T-helper 1 cell treated with Interleukin-12 subunit alpha and Interleukin-12 subunit beta and Interleukin-4 antibody, amounts not matched to agents 30 ng/mL and 1 ng/mL, for 36 hours (primary cell): ENCODE data around the gene RRAS2. TPM values are rescaled to one million over a fixed set of nuclear protein-coding genes. Genes with fewer than 3 reads are reported as not detected.

Experiments
- intact Hi-C: fragments of 100-400 bp; cut with micrococcal nuclease; formaldehyde crosslinking; loops from one replicate; pipeline ENCODE4 v1.15.1; 2024
- total RNA-seq: library from RNA; stranded (reverse); gene quantifications from 2 replicates; pipeline ENCODE4 v1.2.3, GENCODE V29; 2022

The RRAS2 gene
- total RNA-seq, 1 donor from 2014 or later, result 73.5 TPM

DNA sequence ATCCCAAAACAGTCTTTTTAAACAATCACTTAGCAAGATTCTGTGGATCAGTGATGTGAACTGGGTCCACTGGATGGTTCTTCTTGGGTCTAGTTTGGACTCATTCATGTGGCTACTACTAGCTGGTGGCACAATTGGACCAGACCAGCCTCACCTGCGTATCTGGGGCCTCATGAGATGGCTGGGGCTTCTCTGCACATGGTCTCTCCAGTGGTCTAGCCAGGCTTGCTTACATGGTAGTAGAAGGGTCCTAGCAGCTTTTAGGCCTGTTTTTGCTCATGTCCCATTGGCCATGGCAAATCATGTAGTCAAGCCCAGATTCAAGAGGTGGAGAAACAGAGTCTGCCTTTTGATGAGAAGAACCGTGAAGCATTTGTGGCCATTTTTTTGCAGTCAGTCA is 94.0 kb downstream of the RRAS2 start:
- intact Hi-C loops, result no loop called here

DNA sequence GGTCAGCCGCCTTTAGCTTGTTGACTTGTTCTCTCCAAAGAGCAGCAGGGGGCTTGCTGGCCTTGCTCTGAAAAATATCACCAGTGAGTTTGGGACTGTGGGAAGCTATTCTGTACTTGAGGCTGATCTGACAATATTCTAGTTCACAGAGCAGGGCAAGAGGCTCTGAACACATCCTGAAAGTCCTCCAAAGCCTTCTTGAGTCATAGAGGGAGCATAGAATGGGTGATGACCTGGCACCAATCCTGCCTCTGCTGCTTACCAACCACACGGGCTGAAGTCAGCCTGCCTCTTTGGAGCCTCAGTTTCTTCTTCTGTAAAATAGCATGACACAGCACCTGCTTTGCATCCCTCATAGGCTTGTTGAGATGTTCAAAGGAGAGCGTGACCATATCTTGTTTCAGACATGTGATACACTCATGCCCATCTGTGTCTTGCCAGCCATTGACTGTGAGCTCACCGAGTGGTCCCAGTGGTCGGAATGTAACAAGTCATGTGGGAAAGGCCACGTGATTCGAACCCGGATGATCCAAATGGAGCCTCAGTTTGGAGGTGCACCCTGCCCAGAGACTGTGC is 96.6 kb downstream of the RRAS2 start:
- intact Hi-C loops, result no loop called here

DNA sequence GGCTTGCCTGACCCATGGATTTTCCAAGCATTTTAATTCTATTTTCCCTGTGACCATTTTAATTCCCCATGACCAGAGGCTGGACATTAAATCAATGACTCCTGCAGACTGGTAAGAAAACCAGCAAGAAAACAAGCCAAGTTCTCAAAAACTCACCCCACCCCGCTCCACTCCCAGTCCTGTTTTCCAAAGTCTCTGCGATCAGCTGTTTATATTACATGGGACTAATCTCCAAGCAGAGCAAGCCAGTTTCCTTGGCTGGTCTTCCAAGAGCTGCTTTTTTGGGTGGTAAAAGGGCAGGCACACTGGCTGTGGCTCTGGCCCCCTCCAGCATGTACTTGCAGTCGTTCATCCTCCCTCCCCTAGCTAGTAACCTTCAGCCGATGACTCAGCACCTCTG is 97.9 kb downstream of the RRAS2 start:
- intact Hi-C loops, result no loop called here

DNA sequence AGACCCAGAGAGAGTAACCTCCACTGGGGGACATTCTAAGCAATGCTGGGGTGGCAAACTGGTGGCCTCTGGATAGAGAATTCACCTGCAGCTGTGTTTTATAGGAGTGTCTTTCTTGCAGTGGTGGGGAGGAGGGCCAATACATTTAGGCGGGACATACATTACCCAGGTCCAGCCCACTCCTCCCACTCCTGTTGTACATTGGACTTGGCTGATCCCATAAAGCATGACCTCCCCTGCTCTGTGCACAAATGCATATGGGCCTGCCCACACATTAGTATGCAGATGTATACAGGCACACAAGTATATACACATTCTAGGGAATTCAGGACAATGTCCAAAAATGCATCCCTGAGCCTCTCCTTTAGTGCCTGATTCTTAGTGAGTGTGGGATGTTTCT is 99.1 kb downstream of the RRAS2 start:
- intact Hi-C loops, result loop anchor here (10.0 kb wide), 1 partner anchor 385 kb away; no protein-coding TSS in a partner anchor

DNA sequence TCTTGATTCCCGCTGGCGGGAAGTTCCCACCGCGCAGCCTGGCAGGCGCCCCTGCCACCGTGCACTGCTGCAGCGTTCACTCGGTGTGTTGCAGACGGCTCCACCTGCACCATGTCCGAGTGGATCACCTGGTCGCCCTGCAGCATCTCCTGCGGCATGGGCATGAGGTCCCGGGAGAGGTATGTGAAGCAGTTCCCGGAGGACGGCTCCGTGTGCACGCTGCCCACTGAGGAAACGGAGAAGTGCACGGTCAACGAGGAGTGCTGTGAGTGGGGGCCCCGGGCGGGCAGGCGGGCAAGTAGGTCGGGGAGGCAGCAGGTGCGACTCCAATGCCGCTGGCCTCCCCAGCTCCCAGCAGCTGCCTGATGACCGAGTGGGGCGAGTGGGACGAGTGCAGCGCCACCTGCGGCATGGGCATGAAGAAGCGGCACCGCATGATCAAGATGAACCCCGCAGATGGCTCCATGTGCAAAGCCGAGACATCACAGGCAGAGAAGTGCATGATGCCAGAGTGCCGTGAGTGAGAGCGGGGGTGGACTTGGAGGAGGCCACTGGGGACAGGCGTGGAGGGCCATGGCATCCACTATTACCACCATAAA is 99.7 kb downstream of the RRAS2 start:
- intact Hi-C loops, result loop anchor here (10.0 kb wide), 1 partner anchor 384 kb away; no protein-coding TSS in a partner anchor

DNA sequence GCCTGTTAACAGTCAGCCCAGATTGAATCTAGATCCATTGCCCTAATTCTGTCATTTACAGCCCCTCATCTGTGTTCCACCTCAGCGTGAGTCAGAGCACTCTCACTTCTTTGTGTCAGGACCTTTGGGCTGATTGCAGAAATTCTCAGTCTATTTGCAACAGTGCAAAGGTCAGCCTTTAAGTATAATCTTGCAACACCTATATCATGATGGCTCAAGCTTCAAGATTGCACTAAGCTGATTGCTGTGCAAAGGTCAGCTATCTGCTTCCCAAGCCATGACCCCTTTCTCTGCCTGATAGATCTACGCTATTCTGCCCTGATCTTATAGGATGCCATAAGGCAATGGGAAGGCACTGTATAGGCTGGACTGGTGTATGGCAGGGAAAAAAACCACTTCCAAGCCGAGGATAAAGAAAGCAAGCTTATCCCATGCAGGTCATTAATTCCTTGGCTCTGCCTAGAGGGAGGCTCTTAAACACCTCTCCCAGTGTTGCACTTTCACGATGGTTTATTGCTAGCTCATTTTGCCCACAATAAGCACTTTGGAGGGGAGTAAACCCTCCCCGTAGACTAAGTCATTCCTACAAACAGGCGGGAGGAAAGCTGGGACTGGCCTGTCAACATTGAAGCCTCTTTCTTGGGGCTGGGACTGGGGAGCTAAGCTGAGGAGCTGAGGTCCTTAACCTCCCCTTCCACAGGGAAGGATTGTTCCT is 100.6 kb downstream of the RRAS2 start:
- intact Hi-C loops, result loop anchor here (10.0 kb wide), 1 partner anchor 384 kb away; no protein-coding TSS in a partner anchor

DNA sequence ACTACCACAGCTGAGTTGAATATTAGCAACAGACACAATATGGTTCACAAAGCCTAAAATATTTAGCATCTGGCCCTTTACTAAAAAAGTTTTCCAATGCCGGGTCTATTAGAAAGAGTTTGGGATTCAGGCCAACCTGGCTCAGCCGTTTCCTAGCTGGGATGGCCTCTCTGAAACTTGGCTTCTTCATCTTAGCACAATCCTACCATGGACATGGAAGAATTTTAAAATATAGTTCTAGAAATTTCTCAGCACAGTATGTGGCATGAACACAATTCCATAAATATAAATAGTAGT is 103.8 kb downstream of the RRAS2 start:
- intact Hi-C loops, result loop anchor here (10.0 kb wide), 1 partner anchor 380 kb away; no protein-coding TSS in a partner anchor

DNA sequence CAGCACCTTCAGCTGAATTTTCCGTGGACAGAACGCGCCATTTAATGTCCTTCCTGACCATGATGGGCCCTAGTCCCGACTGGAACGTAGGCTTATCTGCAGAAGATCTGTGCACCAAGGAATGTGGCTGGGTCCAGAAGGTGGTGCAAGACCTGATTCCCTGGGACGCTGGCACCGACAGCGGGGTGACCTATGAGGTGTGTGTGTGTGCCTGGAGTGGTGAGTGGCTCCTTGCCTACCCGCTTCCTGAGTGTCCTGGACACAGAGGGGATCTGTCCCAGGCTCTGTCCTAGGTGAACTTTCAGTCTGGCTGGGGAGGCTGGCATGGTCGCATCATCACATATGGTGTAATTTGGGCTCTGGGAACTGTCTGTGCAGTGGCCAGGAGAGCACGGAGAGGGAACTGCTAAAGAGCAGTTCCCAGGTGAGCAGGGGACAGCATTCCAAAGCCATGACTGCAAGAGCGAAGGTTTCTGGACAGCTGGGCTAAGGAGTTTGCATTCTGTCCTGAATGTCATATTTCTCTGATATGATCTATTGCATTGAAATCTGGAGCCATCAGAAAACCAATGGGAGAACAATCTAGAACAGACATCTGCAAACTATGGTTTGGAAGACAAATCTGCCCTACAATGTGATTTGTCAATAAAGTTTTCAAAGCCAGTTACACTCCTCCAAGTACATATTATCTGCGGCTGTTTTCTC is 104.3 kb downstream of the RRAS2 start:
- intact Hi-C loops, result loop anchor here (10.0 kb wide), 1 partner anchor 380 kb away; no protein-coding TSS in a partner anchor

DNA sequence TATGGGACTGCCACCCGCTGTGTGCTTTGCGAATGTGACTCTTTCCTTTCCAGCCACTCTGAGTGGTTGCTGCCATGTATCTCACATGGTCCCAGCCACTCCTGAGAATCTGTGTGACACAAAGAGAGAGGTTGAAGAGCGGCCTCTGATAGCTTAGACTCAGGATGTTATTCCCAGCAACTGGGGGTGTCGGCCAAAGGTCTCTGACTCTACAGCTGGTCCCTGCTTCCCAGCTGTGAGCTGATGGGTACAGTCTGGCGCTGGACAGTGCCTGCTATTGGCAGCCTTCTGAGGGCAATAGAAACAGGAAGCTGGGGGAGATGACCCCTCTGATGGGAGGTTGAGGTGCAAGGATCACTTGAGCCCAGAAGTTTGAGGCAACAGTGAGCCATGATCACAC is 105.1 kb downstream of the RRAS2 start:
- intact Hi-C loops, result loop anchor here (10.0 kb wide), 1 partner anchor 379 kb away; no protein-coding TSS in a partner anchor

DNA sequence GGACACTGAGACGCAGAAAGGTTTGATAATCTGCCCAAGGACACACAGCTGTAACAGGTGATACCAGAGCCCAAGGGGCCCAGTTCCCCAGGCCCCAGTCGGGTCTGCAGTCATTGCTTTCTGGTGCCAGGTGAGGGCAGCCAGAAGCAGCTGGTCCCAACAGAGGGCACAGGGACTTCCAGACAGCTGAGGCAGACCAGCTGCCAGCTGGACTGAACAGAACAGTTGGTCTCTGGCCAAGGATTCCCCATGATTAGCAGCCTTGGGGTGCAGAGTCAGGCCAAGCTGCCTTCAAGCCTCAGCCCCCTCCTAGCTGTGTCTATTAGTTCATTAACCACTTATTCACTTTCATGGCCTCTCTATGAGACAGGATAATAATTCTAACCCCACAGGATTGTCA is 105.6 kb downstream of the RRAS2 start:
- intact Hi-C loops, result loop anchor here (10.0 kb wide), 1 partner anchor 379 kb away; no protein-coding TSS in a partner anchor

DNA sequence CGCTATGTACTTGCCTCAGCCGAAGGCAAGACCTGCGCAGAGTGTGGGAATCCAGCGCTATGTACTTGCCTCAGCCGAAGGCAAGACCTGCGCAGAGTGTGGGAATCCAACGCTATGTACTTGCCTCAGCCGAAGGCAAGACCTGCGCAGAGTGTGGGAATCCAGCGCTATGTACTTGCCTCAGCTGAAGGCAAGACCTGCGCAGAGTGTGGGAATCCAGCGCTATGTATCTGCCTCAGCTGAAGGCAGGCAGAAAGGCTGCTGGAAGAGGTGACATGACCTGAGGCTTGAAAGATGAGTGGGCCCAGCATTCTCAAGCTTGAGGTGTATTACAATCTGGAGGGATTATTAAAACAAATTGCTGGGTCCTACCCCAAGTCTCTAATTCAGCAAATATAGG is 106.5 kb downstream of the RRAS2 start:
- intact Hi-C loops, result loop anchor here (10.0 kb wide), 1 partner anchor 378 kb away; no protein-coding TSS in a partner anchor

DNA sequence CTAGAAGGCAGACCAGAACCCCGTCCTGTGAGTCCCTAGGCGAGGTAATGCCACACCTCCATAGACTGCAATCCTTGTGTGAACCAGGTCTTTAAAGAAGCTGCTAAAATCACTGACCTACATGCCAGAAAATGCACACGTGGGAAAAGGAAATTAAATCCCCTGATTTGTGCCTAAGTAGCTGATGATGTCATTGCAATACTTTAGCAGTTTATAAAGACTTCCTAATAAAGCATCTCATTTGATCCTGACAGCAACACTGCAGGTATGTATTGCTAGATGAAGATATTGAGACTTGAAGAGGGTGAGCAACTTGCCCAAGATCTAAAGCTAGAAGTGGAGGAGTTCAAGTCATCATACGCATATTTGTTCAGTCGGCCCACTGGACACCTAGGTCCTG is 107.2 kb downstream of the RRAS2 start:
- intact Hi-C loops, result loop anchor here (10.0 kb wide), 1 partner anchor 377 kb away; no protein-coding TSS in a partner anchor

DNA sequence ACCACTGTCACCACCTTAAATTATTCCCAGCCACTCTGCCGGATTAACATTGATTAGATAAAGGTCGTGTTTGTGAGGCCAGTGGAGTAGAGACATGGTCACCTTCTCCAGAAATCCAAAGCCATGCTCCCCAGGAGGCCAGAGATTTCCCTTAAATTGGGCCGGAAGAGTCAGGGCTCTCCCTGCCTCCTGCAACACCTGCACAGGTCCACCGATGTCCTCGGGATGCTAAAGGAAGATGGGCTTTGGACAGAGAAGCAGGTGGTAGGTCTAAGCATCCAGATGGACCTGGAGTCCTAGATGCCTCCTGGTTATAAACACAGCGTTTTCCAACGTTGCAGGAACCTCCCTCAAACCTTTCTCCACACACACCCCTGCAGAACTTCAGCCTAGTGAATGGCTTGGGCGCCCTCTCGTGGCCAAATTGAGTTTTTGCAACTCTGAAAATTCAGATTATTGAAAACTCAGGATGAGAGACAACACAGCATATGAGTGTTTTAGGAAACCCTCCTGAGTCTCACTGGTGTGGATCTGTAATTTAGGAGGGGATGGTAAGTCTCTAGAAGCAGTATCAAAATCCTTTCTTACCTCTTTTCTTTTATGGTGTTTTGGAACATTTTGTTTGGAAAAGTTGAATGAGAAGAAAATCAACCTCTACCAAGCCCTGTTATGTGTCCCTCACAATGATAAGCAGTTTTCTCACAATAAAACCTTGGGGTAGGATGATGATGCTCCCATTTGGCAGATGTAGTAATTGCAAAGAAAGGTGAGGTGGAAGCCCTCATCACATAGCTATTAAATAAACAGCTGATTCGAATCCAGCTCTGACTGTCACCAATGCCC is 109.6 kb downstream of the RRAS2 start:
- intact Hi-C loops, result loop anchor here (1.0 kb wide), 5 partner anchors 101 to 762 kb away; no protein-coding TSS in a partner anchor

DNA sequence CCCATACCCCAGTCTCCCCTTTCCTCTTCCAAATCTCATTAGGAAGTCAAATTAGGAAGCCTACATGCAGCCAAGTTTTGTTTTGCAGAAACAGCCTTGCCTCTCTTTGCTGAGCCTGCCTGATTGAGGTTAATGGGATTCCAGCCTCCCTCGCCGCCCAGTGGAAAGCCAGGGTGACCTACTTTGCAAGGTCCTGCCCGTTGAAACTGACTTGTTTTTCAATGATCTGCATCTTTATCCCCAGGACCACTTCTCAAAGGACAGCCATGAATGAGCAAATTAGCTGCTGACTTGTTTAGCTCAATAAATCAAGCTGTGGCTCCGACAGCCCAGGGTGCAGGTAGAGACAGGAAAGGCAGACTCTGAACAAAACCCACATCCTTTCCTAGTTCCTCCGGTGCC is 110.4 kb downstream of the RRAS2 start:
- intact Hi-C loops, result no loop called here

DNA sequence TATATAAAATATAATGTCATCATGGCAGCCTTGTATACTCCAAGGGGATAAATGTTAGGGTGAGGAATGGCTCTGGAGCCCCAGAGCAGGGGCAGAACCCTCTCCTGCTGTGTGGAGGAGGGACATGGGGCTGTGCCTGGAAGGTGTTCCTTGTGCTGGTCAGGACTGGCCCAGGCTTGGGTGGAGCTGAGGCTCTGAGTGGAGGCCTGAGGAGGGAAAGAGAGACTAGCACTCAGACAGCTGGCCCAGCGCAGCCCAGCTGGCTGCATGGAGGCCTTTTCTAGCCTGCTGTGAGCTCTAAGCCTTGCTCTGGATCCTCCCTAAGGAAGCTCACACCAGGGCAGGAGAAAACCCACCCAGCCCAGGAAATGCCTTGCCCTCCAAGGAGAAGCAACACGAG is 113.5 kb downstream of the RRAS2 start:
- intact Hi-C loops, result no loop called here

DNA sequence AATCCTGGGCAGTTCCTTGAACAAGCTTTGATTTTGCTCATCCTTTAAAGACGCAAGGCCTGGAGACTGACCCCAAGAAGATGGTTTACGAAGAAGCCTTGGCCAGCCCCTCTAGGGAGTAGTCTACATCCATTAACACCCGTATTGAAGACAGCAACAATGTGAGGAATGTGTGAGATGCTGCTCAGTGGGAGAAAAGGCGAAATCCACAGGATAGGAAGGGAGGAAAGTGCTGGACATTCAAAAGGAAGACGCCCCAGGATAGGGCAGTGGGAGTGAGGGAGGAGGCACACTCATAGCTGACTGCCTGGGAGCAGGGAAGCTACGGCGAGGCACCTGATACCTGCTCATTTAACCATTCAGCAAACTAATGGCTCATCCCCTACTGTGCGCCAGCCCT is 114.1 kb downstream of the RRAS2 start:
- intact Hi-C loops, result no loop called here

DNA sequence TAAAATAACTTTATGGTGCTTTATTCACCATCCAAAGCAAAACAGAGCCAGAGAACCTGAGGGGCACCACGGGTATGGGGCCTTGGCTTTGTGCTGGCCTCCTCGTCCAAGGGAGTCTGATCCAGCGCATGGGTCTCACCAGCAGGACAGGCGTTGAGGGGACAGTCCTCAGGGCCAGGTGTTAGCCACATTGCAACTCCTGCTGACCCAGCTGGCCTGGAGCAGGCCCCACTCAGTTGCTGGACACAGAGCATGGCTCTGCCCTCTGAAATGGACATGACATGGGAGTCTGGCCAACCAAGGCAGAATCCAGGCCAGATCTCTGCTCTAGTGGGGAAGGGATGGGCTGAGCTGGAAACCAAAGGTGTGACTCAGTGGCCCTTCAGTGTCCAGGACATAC is 116.2 kb downstream of the RRAS2 start:
- intact Hi-C loops, result no loop called here

DNA sequence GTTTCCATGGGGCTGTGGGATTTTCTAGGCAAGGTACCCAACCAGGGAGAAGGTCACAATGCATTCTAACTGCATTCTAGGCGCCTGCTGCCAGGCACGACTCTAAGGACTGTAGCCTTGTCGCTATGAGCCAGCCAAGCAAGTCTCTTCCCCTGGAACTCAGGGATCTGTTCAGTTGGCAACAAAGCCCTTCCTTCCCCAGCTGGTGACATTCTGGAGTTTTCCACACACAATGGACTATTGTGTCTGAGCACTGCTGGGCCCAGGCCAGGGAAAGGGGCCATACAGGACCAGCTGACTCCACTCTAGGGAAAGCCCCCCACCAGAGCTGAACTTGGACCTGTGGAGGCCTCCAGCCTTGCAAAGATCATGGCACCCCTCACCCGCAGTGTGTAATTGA is 116.8 kb downstream of the RRAS2 start:
- intact Hi-C loops, result no loop called here

DNA sequence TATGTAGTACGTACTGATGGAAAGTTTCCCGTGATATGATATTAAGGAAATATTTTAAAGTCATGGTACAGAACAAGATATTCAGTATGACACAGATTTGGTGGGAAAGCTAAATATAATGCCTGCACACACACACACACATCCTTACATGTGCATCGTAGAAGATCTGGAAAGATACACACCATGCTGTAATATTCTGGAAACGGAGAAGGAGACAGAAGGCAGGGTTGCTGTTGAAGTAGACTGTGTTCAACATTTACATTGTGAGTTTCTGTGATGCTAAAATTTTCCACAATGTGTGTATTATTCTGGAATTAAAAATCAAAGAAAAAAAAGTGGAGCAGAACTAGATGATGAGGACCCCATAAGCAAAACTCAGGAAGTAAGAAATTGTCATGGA is 118.0 kb downstream of the RRAS2 start:
- intact Hi-C loops, result no loop called here

DNA sequence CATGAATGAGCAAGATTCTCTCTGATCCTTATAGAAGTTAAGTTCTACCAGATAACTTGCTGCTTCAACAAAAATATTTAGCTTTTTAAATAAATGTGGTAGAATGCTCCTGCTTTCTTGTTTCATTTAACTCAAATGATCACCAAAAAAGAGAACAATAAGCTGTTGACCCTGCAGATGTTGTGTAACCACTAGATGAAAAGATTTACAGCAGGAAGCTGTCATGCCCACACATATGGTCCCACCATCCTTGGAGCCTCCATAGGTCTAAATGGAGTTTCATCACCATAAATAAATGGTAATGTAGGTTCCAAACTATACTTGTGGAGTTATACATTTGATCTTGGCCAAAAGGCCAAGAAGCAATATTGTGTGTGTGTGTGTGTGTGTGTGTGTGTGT is 118.8 kb downstream of the RRAS2 start:
- intact Hi-C loops, result no loop called here

DNA sequence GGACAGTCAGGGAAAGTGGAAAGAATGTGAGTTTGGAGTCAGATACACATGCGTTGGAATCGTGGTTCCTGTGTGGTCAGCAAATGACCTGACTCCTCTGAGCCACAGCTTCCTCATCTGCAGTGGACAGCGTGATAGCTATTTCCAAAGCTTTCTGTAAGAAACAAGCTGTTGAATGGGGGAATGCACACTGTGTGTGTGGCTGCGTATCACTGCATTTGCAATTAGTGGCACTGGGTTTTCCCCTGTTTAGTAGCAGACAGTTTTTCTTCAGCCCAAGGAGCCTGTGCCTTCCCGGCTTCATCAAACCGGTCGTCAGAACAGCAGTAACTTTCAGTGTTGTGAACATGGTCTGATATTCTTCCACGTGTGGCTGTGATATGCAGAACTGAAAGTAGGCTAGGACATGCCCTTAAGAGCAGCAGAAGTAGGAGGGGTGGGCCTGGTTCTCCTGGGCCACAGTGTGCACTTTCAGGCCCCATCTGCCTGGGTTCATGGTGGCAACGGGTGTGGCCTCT is 121.5 kb downstream of the RRAS2 start:
- intact Hi-C loops, result no loop called here
